Central memory CD8-positive, alpha-beta T cell (primary cell): ENCODE measurements around the gene PSMD9.

ENCODE experiments used
- ATAC-seq: fragments of 150-1000 bp; cut with Tn5 transposase; replicated peaks from 2 replicates; pipeline ENCODE4 v1.10.0; 2022; ENCODE audit warnings: mild to moderate bottlenecking, moderate FRiP score, moderate number of reproducible peaks; ENCODE audit not compliant: poor library complexity, severe bottlenecking; ENCODE audit errors: extremely low read depth
- DNase-seq, 2 donors: peaks; one replicate each; pipeline ENCODE4 v3.0.0; 2021; ENCODE audit warnings: low spot score in 2 of 2
- H3K27ac Mint-ChIP-seq: one replicate; pipeline ENCODE4 v1.8.0; 2022; ENCODE audit warnings: low read depth, mild to moderate bottlenecking, moderate library complexity, mixed read lengths
- H3K27me3 Mint-ChIP-seq: one replicate; pipeline ENCODE4 v1.8.0; 2022; ENCODE audit warnings: mixed read lengths
- H3K36me3 Mint-ChIP-seq: one replicate; pipeline ENCODE4 v1.8.0; 2022; ENCODE audit warnings: mild to moderate bottlenecking, moderate library complexity, mixed read lengths; ENCODE audit not compliant: insufficient read depth
- H3K4me1 Mint-ChIP-seq: one replicate; pipeline ENCODE4 v1.8.0; 2022; ENCODE audit warnings: mixed read lengths
- H3K4me3 Mint-ChIP-seq: one replicate; pipeline ENCODE4 v1.8.0; 2022; ENCODE audit warnings: mild to moderate bottlenecking, moderate library complexity, mixed read lengths
- H3K9me3 Mint-ChIP-seq: one replicate; pipeline ENCODE4 v1.8.0; 2022; ENCODE audit warnings: mixed read lengths

The PSMD9 gene

GRCh38 chr12:121933522-121934308 lies 45.1 kb downstream of the PSMD9 start:
- no peaks in the 10 kb centered on the region for H3K36me3 Mint-ChIP-seq
- no peaks in the 10 kb centered on the region for H3K4me1 Mint-ChIP-seq
- H3K27me3 Mint-ChIP-seq, result no peaks in the 10 kb centered on the region
- no peak for ATAC-seq
- no peak overlapping the region for H3K4me3 Mint-ChIP-seq
- no peak for DNase-seq
- peak overlapping the region; percentile 10 for H3K27ac Mint-ChIP-seq
- H3K9me3 Mint-ChIP-seq, result no peaks in the 10 kb centered on the region

- no peak overlapping the region for H3K27ac Mint-ChIP-seq
- H3K27me3 Mint-ChIP-seq, result no peaks in the 10 kb centered on the region
- DNase-seq (no peak), ATAC-seq (no peak)
- H3K4me1 Mint-ChIP-seq, result no peaks in the 10 kb centered on the region
- H3K4me3 Mint-ChIP-seq, result no peak overlapping the region
- no peaks in the 10 kb centered on the region for H3K36me3 Mint-ChIP-seq
- H3K9me3 Mint-ChIP-seq, result no peaks in the 10 kb centered on the region
These were observed 45.7 kb downstream of the PSMD9 start for GRCh38 chr12:121934309-121934664.

- H3K4me1 Mint-ChIP-seq, result no peaks in the 10 kb centered on the region
These were observed 49.1 kb downstream of the PSMD9 start for GRCh38 chr12:121937654-121938053.

GRCh38 chr12:121939186-121939585 lies 50.6 kb downstream of the PSMD9 start:
- ATAC-seq, result no peak
- H3K9me3 Mint-ChIP-seq, result no peaks in the 10 kb centered on the region
- H3K27ac Mint-ChIP-seq, result no peak overlapping the region
- DNase-seq, result no peak
- H3K36me3 Mint-ChIP-seq, result peaks cover 3% of the 10 kb centered on the region
- no peaks in the 10 kb centered on the region for H3K4me1 Mint-ChIP-seq
- no peak overlapping the region for H3K4me3 Mint-ChIP-seq
- H3K27me3 Mint-ChIP-seq, result no peaks in the 10 kb centered on the region

More at GRCh38 chr12:121937654-121938053, 49.1 kb downstream of the PSMD9 start:
- H3K4me3 Mint-ChIP-seq, result no peak overlapping the region
- H3K27me3 Mint-ChIP-seq, result no peaks in the 10 kb centered on the region
- no peaks in the 10 kb centered on the region for H3K9me3 Mint-ChIP-seq
- DNase-seq, result no peak
- H3K27ac Mint-ChIP-seq, result no peak overlapping the region
- peaks cover 2% of the 10 kb centered on the region for H3K36me3 Mint-ChIP-seq
- no peak for ATAC-seq

- Mint-ChIP-seq H3K27me3 (no peaks in the 10 kb centered on the region), H3K27ac (no peak overlapping the region), H3K9me3 (no peaks in the 10 kb centered on the region), H3K4me1 (no peaks in the 10 kb centered on the region), H3K36me3 (peaks cover 3% of the 10 kb centered on the region), H3K4me3 (no peak overlapping the region)
- DNase-seq, result no peak
- ATAC-seq, result no peak
These were observed 51.6 kb downstream of the PSMD9 start for GRCh38 chr12:121939992-121940766.

- H3K27ac Mint-ChIP-seq, result no peak overlapping the region
- H3K4me3 Mint-ChIP-seq, result no peak overlapping the region
- no peak for ATAC-seq
- peaks cover 3% of the 10 kb centered on the region for H3K36me3 Mint-ChIP-seq
- no peak for DNase-seq
- H3K27me3 Mint-ChIP-seq, result no peaks in the 10 kb centered on the region
- no peaks in the 10 kb centered on the region for H3K9me3 Mint-ChIP-seq
- H3K4me1 Mint-ChIP-seq, result no peaks in the 10 kb centered on the region
These were observed 53.6 kb downstream of the PSMD9 start for GRCh38 chr12:121942145-121942718.

GRCh38 chr12:121943926-121944325 lies 55.3 kb downstream of the PSMD9 start:
- H3K4me3 Mint-ChIP-seq, result no peak overlapping the region
- ATAC-seq (no peak), DNase-seq (no peak)
- no peaks in the 10 kb centered on the region for H3K27me3 Mint-ChIP-seq
- H3K9me3 Mint-ChIP-seq, result no peaks in the 10 kb centered on the region
- no peak overlapping the region for H3K27ac Mint-ChIP-seq
- H3K4me1 Mint-ChIP-seq, result no peaks in the 10 kb centered on the region
- H3K36me3 Mint-ChIP-seq, result peaks cover 3% of the 10 kb centered on the region

GRCh38 chr12:121946313-121947025 lies 57.9 kb downstream of the PSMD9 start:
- Mint-ChIP-seq H3K27ac (no peak overlapping the region), H3K4me3 (no peak overlapping the region), H3K27me3 (no peaks in the 10 kb centered on the region), H3K4me1 (no peaks in the 10 kb centered on the region), H3K36me3 (peaks cover 3% of the 10 kb centered on the region), H3K9me3 (no peaks in the 10 kb centered on the region)
- DNase-seq (no peak), ATAC-seq (no peak)

- Mint-ChIP-seq H3K27ac (no peak overlapping the region), H3K36me3 (peaks cover 2% of the 10 kb centered on the region), H3K27me3 (no peaks in the 10 kb centered on the region), H3K4me1 (no peaks in the 10 kb centered on the region), H3K9me3 (no peaks in the 10 kb centered on the region), H3K4me3 (no peak overlapping the region)
- ATAC-seq (no peak), DNase-seq (no peak)
These were observed 59.4 kb downstream of the PSMD9 start for GRCh38 chr12:121947981-121948380.

- H3K4me1 Mint-ChIP-seq, result no peaks in the 10 kb centered on the region
- H3K27me3 Mint-ChIP-seq, result no peaks in the 10 kb centered on the region
- no peak overlapping the region for H3K4me3 Mint-ChIP-seq
- H3K27ac Mint-ChIP-seq, result no peak overlapping the region
- DNase-seq (no peak), ATAC-seq (no peak)
- no peaks in the 10 kb centered on the region for H3K9me3 Mint-ChIP-seq
- H3K36me3 Mint-ChIP-seq, result peaks cover 2% of the 10 kb centered on the region
These were observed 61.2 kb downstream of the PSMD9 start for GRCh38 chr12:121949648-121950397.

- peaks cover 4% of the 10 kb centered on the region for H3K36me3 Mint-ChIP-seq
- ATAC-seq (no peak), DNase-seq (no peak)
- no peaks in the 10 kb centered on the region for H3K9me3 Mint-ChIP-seq
- no peaks in the 10 kb centered on the region for H3K27me3 Mint-ChIP-seq
- no peak overlapping the region for H3K27ac Mint-ChIP-seq
- no peaks in the 10 kb centered on the region for H3K4me1 Mint-ChIP-seq
- no peak overlapping the region for H3K4me3 Mint-ChIP-seq
These were observed 64.6 kb downstream of the PSMD9 start for GRCh38 chr12:121953117-121953692.

- H3K4me3 Mint-ChIP-seq, result no peak overlapping the region
- DNase-seq (no peak), ATAC-seq (no peak)
- no peaks in the 10 kb centered on the region for H3K4me1 Mint-ChIP-seq
- no peaks in the 10 kb centered on the region for H3K27me3 Mint-ChIP-seq
- H3K9me3 Mint-ChIP-seq, result no peaks in the 10 kb centered on the region
- H3K27ac Mint-ChIP-seq, result no peak overlapping the region
- H3K36me3 Mint-ChIP-seq, result peaks cover 4% of the 10 kb centered on the region
These were observed 65.1 kb downstream of the PSMD9 start for GRCh38 chr12:121953695-121954094.
